Thyroid gland (tissue), 4 donors: ENCODE measurements around the gene ZMIZ1.

Source experiments
- POLR2A ChIP-seq, 2 donors: fragments of 450-650 bp; IDR thresholded peaks; one replicate each; pipeline ENCODE4 v1.6.1; 2017; ENCODE audit warnings: antibody characterized with exemption in 2 of 2, mild to moderate bottlenecking in 2 of 2, moderate library complexity in 1 of 2
- TF ChIP-seq, protein P1 (sequence below), 6 experiments: fragments of 200-600 bp in 3 of 6; fragments of 450-650 bp in 3 of 6; sonication (generic) in 3 of 6; IDR thresholded peaks; one replicate each; pipeline ENCODE4 v1.5.1; 2016 to 2019; ENCODE audit warnings: antibody characterized with exemption in 6 of 6, mild to moderate bottlenecking in 2 of 6, inconsistent platforms in 1 of 6, moderate library complexity in 1 of 6

DNA sequence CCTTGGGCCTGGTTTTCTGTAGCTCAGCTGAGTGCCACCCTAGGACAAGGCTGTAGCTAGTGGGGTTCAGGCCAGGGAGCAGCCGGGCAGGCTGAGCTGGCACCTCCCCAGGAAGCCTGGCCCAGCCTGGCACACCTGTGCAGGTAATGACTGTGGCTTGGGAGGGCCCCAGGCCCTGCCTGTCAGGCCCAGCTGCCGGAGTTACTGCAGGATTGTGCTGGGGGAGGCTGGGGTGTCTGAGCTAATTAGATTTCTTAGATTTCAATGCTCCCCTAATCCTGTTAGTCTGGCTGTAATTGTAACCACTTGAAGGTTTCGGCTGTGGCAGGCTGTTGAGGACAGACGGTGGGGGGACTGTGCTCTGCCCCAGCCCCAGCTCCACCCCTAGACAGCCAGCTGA lies 6.0 kb downstream of the ZMIZ1 start:
- no peak for TF ChIP-seq POLR2A (IDR thresholded peaks at IDR 0.05)
- TF ChIP-seq, protein P1, sequence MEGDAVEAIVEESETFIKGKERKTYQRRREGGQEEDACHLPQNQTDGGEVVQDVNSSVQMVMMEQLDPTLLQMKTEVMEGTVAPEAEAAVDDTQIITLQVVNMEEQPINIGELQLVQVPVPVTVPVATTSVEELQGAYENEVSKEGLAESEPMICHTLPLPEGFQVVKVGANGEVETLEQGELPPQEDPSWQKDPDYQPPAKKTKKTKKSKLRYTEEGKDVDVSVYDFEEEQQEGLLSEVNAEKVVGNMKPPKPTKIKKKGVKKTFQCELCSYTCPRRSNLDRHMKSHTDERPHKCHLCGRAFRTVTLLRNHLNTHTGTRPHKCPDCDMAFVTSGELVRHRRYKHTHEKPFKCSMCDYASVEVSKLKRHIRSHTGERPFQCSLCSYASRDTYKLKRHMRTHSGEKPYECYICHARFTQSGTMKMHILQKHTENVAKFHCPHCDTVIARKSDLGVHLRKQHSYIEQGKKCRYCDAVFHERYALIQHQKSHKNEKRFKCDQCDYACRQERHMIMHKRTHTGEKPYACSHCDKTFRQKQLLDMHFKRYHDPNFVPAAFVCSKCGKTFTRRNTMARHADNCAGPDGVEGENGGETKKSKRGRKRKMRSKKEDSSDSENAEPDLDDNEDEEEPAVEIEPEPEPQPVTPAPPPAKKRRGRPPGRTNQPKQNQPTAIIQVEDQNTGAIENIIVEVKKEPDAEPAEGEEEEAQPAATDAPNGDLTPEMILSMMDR (IDR thresholded peaks at IDR 0.05) = no peak
